MM.1S (cell line): ENCODE measurements around the gene RIPOR2.

Experiments
- CTCF ChIP-seq: fragments of 300-600 bp; sonication (generic); IDR thresholded peaks from 2 replicates; pipeline ENCODE4 v1.5.1; 2016; ENCODE audit warnings: antibody characterized with exemption, low read length, mixed read lengths
- EZH2 ChIP-seq: fragments of 300-600 bp; sonication (generic); optimal IDR thresholded peaks from 2 replicates; pipeline ENCODE3; 2017; ENCODE audit warnings: low read depth, mild to moderate bottlenecking, antibody characterized with exemption, low read length, mixed read lengths

DNA sequence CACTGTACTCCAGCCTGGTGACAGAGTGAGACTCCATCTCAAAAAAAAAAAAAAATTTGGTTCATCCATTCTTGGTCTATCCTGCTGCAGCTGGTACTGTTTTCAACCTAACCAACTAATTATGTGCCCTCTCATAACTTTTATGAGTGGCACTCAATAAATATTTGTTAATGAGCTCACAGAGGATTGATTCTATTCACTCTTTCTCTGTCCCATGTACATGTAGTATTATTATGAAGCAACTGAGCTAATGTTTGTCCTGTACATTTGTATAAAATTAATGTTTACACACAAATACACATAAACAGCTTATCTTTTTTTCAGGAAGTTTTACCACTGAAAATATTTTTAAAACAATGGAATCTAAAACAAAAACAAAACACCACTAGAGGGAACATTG, 10.1 kb downstream of the RIPOR2 start:
- no peak for TF ChIP-seq CTCF
- TF ChIP-seq EZH2: no peak
